ENCODE data around the gene TMEM50A. TPM values are rescaled to one million over a fixed set of nuclear protein-coding genes. Genes with fewer than 3 reads are reported as not detected.

The TMEM50A gene
- 55.6 to 87.6 TPM (median 77.2 TPM) in 5 replicates for total RNA-seq (2022; extraction: Qiagen RNA extraction; ENCODE audit: low read depth)

DNA sequence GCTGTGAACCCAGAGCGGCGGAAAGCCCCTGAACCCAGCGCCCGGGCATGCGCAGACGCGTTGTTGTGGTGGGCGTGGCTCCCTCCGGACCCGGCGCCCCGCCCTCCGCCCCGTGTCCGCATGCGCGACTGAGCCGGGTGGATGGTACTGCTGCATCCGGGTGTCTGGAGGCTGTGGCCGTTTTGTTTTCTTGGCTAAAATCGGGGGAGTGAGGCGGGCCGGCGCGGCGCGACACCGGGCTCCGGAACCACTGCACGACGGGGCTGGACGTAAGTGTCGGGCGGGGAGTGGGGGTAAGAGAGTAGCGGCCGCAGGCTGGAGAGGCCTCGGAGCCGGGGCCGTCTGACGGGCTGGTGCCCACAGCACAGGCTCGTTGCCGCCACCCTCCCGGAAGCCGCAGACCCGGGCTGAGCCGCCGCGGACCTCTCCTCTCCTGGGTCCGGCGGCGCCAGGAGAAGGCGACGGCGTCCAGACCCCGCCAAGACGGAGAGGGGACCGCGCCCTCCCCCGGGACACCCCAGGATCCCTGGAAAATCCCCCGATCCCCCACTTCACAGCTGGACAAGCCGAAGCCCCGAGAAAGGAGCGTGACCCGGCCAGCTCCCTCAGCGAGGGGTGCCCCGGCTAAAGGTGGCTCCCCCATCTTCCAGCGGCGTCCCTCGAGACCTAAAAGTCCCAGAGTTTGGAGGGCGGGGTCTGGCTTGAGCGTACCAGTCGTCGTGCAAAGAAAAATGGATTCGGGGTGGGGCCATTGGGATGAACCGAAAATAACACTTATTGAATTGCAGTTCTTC, at the start of gene TMEM50A:
TMEM50A (plus strand) TSS at position 147 of the 794 bp plus-strand sequence. CDS start 2,153 bp downstream, outside the sequence.

Other genes starting within 250 kb of the TMEM50A start
- gene SYF2, start 105.8 kb upstream of the TMEM50A start, total RNA-seq (2022; extraction: Qiagen RNA extraction; ENCODE audit: low read depth) = 33.8 to 50.1 TPM (median 37.9 TPM) in 5 replicates
- gene RSRP1, start 90.9 kb upstream of the TMEM50A start, total RNA-seq (2022; extraction: Qiagen RNA extraction; ENCODE audit: low read depth) = 11.3 to 25.3 TPM (median 20.8 TPM) in 5 replicates
- not detected in 5 replicates for gene RHD, start 65.8 kb upstream of the TMEM50A start, total RNA-seq (2022; extraction: Qiagen RNA extraction; ENCODE audit: low read depth)
- gene RHCE, start 82.5 kb downstream of the TMEM50A start, total RNA-seq (2022; extraction: Qiagen RNA extraction; ENCODE audit: low read depth) = not detected in 5 replicates
- gene MACO1, start 92.6 kb downstream of the TMEM50A start, total RNA-seq (2022; extraction: Qiagen RNA extraction; ENCODE audit: low read depth) = 8.2 to 11.7 TPM (median 9.6 TPM) in 5 replicates
- 7.1 to 10.5 TPM (median 9.4 TPM) in 5 replicates for gene LDLRAP1, start 205.3 kb downstream of the TMEM50A start, total RNA-seq (2022; extraction: Qiagen RNA extraction; ENCODE audit: low read depth)